ENCODE data around the gene ABCF2.

ABCF2 gene

DNA sequence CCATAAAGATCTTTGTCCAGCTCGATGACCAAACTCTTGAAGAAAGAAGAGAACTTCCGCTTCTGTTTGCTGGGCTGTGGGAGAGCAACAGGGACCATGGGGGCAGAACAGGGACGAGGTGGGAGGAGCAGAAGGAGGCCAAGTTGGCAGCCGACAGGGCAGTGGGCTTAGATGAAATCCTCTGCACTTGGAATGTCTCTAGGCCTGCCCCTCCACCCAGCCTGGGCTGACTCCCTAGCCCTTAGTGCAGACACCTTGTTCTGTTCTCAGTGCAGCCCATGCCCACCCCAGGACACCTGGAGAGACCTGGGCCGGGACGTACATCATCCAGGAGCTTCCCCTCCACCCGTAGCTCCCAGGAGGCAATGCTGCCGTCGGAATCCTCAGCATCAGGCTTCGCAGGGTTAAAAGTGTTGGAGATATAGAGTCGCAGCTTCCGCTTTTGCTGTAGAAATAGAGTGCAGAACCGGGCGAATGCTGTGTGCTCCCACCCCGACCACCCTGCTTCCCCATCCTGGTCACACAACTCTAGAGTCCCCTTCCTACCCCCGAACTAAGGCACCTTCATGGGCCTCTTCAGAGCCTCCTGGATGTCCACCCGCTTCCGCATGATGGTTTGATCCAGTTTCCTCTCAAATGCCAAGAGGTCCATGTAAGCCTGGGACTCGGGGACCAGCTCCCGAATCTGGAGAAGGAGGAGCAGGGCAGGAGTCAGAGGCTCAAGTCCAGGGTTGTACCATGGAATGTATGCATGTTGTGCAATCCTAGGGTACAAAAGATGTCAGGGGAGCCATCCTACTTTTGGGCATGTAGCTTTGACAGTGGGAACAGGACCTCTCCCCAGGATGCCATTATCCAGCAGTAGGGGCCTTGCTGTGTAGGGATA lies 15.4 kb upstream of the ABCF2 start:
- no peak for DNase-seq (ENCODE audit: low read depth)

GRCh38 chr7:151241755-151242096 lies 14.7 kb upstream of the ABCF2 start:
- no peak for DNase-seq (ENCODE audit: low read depth)

GRCh38 chr7:151240942-151241754 lies 14.1 kb upstream of the ABCF2 start:
- no peak for DNase-seq (ENCODE audit: low read depth)

GRCh38 chr7:151240536-151240935 lies 13.5 kb upstream of the ABCF2 start:
- no peak for DNase-seq (ENCODE audit: low read depth)

- no peak for DNase-seq (ENCODE audit: low read depth)
Observed at GRCh38 chr7:151239837-151240459, 12.9 kb upstream of the ABCF2 start.

DNA sequence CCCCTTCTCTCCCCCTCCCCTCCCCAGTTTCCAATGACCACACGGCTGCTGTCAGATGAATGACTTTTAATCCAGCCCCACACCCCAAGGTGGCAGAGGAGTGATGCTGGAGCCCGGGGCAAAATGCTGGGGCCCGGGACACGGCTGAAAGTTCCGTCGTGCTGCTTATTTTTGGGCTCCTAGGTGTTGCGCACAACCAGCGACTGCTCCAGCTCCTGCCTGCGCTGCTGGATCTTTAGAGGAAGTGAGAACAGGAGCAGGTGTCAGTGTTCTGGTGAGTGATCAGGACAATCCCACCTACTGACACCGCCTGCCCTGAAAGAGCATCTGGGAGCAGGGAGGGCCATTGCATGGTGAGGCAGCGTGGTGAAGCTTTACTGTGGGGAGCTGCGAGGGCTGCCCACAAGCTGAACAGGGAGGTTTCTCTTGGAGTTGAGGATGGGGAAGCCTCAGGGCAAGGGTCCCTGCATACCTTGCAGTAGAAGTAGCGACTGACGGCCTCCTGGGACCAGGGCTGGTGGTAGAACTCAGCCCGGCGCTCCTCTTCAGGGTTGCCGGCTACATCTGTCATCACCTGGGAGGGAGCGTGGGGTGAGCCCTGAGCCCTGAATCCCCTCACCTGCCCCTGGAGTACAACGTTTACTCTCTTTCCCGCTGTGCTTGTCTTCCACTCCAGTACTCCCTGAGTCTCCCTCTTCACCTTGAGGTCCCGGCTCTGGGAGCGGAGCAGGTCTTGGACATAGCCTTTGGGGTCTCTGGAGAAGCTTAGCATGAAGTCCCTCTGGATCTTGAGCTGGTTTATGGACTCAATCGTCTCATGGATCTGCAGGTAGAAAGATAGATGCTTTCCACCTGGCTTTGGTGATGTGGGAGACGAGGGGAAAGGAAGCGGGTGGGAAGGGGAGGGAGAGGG lies 12.2 kb upstream of the ABCF2 start:
- DNase-seq (ENCODE audit: low read depth), result no peak

GRCh38 chr7:151238190-151238810 lies 11.3 kb upstream of the ABCF2 start:
- no peak for DNase-seq (ENCODE audit: low read depth)

GRCh38 chr7:151237244-151238189 lies 10.5 kb upstream of the ABCF2 start:
- no peak for DNase-seq (ENCODE audit: low read depth)

DNA sequence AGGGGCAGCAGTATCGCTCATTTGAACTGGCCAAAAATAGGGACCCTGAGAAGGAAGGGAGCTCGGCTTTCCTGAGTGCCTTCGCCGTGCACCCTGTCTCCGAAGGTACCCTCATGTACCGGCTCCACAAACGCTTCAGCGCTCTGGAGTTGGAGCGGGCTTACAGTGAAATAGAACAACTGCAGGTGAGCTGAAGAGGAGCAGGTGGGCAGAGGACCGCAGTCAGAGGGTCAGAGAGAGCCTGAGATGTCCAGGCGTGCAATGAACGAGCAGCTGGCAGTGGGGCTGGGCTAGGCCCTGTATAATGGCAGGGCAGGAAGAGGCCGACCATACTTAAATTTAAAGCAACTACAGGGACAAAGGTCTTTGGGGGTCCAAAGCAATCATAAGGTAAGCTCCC lies 9.4 kb upstream of the ABCF2 start:
- DNase-seq (ENCODE audit: low read depth), result no peak

GRCh38 chr7:151235091-151235787 lies 8.2 kb upstream of the ABCF2 start:
- no peak for DNase-seq (ENCODE audit: low read depth)

DNA sequence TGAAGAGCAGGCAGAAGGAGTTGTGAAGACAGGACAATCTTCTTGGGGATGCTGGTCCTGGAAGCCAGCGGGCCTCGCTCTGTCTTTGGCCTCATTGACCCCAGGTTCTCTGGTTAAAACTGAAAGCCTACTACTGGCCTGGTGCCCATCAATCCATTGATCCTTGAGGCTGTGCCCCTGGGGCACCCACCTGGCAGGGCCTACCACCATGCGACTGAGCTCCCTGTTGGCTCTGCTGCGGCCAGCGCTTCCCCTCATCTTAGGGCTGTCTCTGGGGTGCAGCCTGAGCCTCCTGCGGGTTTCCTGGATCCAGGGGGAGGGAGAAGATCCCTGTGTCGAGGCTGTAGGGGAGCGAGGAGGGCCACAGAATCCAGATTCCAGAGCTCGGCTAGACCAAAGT lies 6.8 kb upstream of the ABCF2 start:
- DNase-seq (ENCODE audit: low read depth), result no peak

DNA sequence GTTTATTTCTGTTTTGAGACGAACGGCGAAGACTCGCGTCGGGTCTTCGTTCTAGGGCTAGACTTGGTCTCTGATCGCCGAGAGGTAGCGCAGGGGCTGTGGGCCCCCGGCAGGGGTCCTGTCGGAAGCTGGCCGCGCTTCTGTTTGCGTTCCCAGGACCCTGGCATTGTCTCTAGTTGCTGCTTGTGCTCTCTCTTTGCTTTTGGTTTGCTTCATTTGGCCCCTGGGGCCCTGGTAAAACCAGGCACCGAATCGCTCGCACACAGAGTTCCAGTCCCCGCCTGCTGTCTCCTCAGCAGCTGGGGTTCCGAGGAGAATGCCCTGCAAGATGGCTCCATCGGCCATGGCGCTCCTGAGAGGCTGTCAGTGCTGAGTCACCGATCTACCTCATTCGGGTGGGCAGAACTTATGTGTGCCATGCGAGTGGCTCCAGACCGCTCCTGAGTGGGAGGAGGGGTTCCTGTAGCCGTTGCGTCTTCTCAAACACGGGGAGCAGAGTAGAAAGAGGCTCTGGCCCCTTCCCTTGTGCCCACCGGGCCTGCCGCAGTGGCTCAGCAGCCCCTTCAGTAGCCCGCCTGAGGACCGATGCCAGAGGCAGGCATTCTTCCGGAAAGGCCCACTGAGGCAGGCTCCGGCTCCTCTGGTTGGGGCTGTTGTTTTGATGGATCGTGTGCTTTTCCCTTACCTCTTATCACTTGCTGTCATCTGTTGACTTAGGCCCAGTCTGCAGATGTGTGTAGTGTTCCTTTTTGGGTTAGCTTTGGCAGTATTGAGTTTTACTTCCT lies 6.1 kb upstream of the ABCF2 start:
- DNase-seq (ENCODE audit: low read depth), result peak; percentile 42

GRCh38 chr7:151232091-151232916 lies 5.3 kb upstream of the ABCF2 start, which contains the start of gene CHPF2:
TSS of gene CHPF2 (plus strand) at chr7:151232483. CDS start at chr7:151234012, 1,529 bp downstream.
- DNase-seq (ENCODE audit: low read depth), result peak; percentile 82

DNA sequence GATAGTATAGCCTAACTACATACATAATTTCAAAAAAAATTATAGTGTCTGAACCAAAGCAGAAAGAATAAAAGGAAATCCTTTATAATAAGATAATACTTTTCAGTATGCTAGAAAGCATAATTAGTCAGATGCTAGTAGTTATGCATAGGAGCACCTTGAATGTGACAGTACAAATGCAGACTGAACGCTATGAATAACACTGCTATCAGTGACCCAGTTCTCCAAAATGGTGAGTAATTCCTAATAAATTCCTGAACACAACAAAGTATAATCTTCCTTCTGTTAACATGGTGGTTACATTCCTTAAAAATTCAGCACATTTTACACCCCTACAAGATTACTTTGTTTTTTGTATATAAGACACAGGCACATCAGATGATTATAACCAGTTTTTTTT lies 4.1 kb upstream of the ABCF2 start:
- no peak for DNase-seq (ENCODE audit: low read depth)

DNA sequence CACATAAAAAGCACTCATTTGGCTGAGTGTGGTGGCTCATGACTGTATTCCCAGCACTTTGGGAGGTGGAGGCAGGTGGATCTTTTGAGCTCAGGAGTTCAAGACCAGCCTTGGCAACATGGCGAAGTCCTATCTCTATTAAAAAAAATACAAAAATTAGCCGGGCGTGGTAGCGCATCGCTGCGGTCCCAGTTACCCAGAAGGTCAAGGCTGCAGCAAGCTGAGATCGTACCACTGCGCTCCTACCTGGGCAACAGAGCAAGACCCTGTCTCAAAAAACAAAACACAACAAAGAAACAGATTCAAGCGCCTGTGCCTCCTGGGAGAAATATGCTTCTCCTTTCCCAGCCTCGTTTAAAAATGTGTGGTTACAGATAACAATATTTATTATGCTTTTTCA lies 2.2 kb upstream of the ABCF2 start:
- DNase-seq (ENCODE audit: low read depth), result no peak

GRCh38 chr7:151228024-151228866 lies 1.2 kb upstream of the ABCF2 start:
- DNase-seq (ENCODE audit: low read depth), result no peak

GRCh38 chr7:151226560-151226874 lies 488 bp downstream of the ABCF2 start:
- no peak for DNase-seq (ENCODE audit: low read depth)

Measured in stimulated activated CD8-positive, alpha-beta memory T cell treated with anti-CD3 and anti-CD28 coated beads, Interleukin-15, amount 100 ng/mL, for 24 hours (primary cell).